RWPE1 (cell line): ENCODE measurements around the gene NGEF.
A peak's percentile ranks its signal among the peaks of the same experiment; 100 is the strongest.

ENCODE experiments used
- CTCF ChIA-PET: fragments of 350-600 bp; sonication (Branson Sonifier 250); formaldehyde crosslinking; extraction: SDS; loops from one replicate; lab custom pipeline; 2021; lab: Yijun Ruan, JAX
- POLR2A ChIA-PET: fragments of 400-600 bp; formaldehyde crosslinking; extraction: SDS; loops from one replicate; lab custom pipeline; 2020; ENCODE audit warnings: antibody characterized with exemption; ENCODE audit not compliant: low non-redundant PET; lab: Yijun Ruan, JAX
- DNase-seq: peaks from one replicate; pipeline ENCODE4 v3.0.0; 2012; ENCODE audit warnings: low spot score
- H3K27ac ChIP-seq: fragments of 450-650 bp; 2 replicates; pipeline ENCODE4 v1.5.1; 2017
- TF ChIP-seq, protein P1 (sequence below): fragments of 450-650 bp; conservative IDR thresholded peaks from 2 replicates; pipeline ENCODE4 v1.5.1; 2017; ENCODE audit warnings: low read depth, mild to moderate bottlenecking

NGEF gene

DNA sequence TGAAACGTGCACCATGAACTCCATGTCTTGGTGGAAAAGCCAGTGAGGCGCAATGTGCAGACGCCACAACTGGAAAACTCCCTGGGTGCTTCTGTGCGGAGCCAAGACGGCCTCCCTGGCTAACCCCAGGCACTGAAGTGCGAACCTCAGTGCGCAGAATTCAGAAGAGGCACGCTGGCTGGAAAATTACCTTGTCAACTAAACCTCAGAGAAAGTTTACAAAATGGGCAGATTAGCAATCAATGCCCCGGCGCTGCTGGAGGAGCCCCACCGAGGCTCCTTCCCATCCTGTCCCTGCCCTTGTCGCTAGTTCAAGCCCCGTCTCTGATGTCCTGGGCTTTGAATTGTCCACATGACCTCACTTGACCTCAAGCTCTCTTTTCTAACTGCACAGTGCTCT is 120.8 kb downstream of the NGEF start:
- CTCF ChIA-PET: interaction anchor here (0.6 kb wide), 1 partner anchor 325 kb away, joined by 3 read pairs; no protein-coding TSS in a partner anchor
- H3K27ac ChIP-seq: peak overlapping the region; percentile 75
- no peak for DNase-seq
- TF ChIP-seq, protein P1, sequence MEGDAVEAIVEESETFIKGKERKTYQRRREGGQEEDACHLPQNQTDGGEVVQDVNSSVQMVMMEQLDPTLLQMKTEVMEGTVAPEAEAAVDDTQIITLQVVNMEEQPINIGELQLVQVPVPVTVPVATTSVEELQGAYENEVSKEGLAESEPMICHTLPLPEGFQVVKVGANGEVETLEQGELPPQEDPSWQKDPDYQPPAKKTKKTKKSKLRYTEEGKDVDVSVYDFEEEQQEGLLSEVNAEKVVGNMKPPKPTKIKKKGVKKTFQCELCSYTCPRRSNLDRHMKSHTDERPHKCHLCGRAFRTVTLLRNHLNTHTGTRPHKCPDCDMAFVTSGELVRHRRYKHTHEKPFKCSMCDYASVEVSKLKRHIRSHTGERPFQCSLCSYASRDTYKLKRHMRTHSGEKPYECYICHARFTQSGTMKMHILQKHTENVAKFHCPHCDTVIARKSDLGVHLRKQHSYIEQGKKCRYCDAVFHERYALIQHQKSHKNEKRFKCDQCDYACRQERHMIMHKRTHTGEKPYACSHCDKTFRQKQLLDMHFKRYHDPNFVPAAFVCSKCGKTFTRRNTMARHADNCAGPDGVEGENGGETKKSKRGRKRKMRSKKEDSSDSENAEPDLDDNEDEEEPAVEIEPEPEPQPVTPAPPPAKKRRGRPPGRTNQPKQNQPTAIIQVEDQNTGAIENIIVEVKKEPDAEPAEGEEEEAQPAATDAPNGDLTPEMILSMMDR: no peak
- POLR2A ChIA-PET: no interaction called here

DNA sequence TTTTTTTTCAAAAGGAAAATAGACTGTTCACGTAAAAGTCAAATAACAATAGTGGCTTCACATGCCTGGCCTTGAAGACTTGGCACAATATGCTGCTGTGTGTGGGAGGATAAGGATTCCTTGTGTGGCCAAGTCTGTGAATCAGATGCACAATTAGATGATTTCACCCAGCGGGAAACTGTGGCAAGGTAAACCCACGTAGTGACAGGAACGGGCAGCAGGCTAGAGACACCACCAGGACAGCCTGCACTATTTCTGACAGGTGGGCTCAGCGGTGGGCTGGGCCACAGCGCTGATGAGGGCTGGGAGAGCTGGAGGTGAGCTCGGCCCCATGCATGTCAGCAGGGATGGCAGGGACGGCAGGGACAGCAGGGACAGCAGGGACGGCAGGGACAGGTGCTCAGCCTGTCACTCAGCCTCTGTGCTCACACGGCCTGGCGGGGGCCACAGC is 121.4 kb downstream of the NGEF start:
- POLR2A ChIA-PET: no interaction called here
- DNase-seq: peak; percentile 30
- CTCF ChIA-PET: interaction anchor here (1.7 kb wide), 1 partner anchor 359 kb away, joined by 6 read pairs; no protein-coding TSS in a partner anchor
- TF ChIP-seq, protein P1: no peak
- peak overlapping the region; percentile 75 for H3K27ac ChIP-seq

DNA sequence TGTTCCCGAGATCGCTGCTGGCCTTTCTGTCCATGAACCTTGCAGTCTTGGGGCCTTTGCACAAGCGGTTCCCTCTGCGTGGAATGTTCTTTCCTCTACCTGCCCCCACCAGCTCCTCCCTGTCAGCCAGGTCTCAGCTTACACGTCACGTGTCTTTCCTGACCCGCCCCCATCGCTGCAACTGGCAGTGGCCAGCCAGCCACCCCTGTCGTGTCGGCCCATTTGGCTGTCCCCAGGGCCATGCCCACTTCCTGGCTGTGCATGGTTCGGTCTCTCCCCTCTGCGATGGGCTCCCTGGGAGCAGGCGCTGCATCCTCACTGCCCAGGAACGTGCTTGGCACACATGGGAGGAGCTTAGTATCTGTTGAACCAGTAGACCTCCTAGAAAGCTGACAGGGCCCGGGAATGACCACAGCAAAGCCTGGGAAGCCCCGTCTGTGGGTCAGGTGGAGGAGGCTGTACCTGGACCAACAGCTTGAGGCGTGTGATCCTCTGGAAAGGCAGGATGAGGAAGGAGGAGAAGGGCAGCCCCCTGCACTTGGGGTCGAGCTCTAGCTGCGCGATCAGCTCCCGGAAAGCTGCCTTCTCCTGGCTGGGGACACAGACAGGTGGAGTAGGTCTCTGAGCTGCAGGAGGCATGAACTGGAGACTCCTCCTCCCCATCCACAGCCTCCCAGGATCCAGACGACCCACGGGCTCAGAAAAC is 122.0 kb downstream of the NGEF start:
- ChIA-PET POLR2A (interaction anchor here (0.6 kb wide), 1 partner anchor 35 kb away, joined by 3 read pairs; no protein-coding TSS in a partner anchor), CTCF (interaction anchor here (0.6 to 1.7 kb wide), 3 partner anchors 38 to 360 kb away, joined by 3 to 6 read pairs (median 4); no protein-coding TSS in a partner anchor)
- H3K27ac ChIP-seq: peak overlapping the region; percentile 75
- peak; percentile 58 for DNase-seq
- TF ChIP-seq, protein P1: no peak

DNA sequence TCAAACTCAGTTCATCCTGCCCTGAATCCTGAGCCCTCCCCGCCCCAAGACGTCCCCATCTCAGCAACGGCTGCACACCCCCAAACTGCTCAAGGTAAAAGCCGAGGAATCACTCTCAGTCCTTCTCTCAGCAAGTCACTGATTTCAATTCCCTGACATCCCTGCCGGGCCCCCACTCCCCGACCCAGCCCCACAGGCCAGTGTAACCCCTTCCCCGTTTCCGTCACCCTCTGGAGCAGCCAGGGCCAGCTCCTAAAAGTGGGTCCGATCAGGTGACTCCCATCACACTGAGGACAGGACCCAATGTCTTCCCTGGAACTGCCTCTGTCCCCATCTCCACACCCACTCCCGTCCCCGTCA is 122.5 kb downstream of the NGEF start:
- no peak for DNase-seq
- TF ChIP-seq, protein P1: no peak
- H3K27ac ChIP-seq: peak overlapping the region; percentile 75
- ChIA-PET CTCF (interaction anchor here (0.6 to 1.7 kb wide), 2 partner anchors 91 to 360 kb away, joined by 4 to 6 read pairs; no protein-coding TSS in a partner anchor), POLR2A (no interaction called here)

DNA sequence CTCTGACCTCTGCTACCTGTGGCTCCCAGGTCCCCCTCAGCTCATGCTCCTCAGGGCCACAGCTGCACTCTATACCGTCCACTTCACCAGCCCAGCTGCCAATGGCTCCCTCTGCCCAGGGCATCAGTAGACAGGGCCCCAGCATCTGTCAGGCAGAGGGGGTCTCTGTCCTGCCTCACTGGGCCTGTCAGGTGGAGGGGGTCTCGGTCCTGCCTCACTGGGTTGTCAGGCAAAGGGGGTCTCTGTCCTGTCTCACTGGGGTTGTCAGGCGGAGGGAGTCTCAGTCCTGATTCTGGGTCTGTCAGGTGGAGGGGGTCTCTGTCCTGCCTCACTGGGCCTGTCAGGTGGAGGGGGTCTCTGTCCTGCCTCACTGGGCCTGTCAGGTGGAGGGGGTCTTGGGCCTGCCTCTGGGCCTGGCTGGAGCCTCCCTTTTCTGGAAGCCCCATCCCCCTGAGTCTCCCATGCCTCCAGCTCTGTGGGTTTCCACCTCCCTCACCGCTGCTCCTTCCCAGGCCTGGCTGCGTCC is 123.1 kb downstream of the NGEF start:
- CTCF ChIA-PET: interaction anchor here (1.7 kb wide), 1 partner anchor 361 kb away, joined by 6 read pairs; no protein-coding TSS in a partner anchor
- peak overlapping the region; percentile 75; the same call in 1 of the 2 replicates for H3K27ac ChIP-seq
- POLR2A ChIA-PET: no interaction called here
- TF ChIP-seq, protein P1: no peak
- DNase-seq: no peak

DNA sequence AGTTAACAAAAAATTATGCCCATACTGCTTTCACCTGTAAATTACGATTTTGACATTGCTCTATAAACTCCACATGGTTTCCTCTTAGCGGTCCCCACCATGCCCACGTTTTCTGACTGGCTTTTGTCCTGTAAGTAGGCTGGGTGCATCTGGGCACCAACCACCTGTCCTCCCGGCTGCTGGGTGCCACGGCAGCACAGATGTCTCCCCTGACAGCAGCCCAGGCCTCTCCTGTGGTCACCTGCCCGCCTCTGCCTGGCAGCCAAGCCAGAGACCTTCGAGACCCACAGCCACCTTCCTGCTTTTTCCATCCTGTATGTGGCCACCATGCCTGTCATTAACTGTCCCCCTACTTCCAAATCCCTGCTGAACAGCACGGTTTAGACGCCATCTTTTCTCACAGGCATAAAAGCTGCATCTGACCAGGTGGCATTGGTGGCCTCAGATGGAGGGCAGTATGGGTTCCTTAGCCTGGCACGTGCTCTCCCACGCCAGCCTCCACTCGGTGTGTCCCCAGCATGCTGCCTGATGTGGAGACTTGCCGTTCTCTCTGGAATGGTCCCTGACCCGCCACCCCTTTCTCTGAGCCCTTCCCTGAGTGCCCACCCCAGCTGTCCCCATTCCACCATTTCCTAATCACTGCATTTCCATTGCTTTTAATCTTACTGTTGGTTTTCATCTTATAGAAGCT is 124.1 kb downstream of the NGEF start:
- POLR2A ChIA-PET: no interaction called here
- DNase-seq: no peak
- CTCF ChIA-PET: interaction anchor here (0.7 kb wide), 1 partner anchor 162 kb away, joined by 3 read pairs; no protein-coding TSS in a partner anchor
- TF ChIP-seq, protein P1: no peak
- peak overlapping the region; percentile 15; the same call in 1 of the 2 replicates for H3K27ac ChIP-seq
